GM21528 (cell line): ENCODE measurements around the gene GPD1L.

Experiments used
- ATAC-seq: cut with Tn5 transposase; IDR thresholded peaks from one replicate; pipeline ENCODE4 v1.9.1; 2021; ENCODE audit warnings: mild to moderate bottlenecking, moderate library complexity; ENCODE audit not compliant: unreplicated experiment, low FRiP score

GPD1L gene

DNA sequence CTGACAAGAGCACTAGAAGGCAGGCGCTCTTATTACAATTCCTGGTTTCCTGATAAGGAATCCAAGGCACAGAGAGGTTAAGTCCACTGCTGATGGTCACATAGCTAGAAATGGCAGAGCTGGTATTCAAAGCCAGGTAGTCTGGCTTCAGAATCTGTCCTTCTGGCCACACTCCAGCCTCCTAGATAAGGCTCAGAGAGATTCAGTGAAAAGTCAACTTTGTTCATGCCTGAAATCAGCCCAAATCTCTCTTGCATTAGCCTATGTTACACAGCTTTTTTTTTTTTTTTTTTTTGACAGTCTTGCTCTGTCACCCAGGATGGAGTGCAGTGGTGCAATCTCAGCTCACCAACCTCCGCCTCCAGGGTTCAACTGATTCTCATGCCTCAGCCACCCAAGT lies 110.9 kb downstream of the GPD1L start:
- no peak for ATAC-seq
